Jurkat, Clone E6-1 (cell line): ENCODE measurements around the gene PLA2G12B.
"Not testable (repeated sequence)": the region's sequence is repeated elsewhere in the genome, so short reads cannot be mapped to it uniquely, and the experiment has no call there.

Source experiments
- DNase-seq: peaks from one replicate; pipeline ENCODE4 v3.0.0-alpha.2; 2011; ENCODE audit warnings: low read depth, low spot score
- H3K4me3 ChIP-seq: 2 replicates; pipeline ENCODE4 v1.5.1; 2011; ENCODE audit warnings: mild to moderate bottlenecking, low read length, control low read depth, moderate library complexity

Gene PLA2G12B

GRCh38 chr10:72946963-72947362 is 7.6 kb downstream of the PLA2G12B start:
- no peak overlapping the region for H3K4me3 ChIP-seq
- no peak for DNase-seq

DNA sequence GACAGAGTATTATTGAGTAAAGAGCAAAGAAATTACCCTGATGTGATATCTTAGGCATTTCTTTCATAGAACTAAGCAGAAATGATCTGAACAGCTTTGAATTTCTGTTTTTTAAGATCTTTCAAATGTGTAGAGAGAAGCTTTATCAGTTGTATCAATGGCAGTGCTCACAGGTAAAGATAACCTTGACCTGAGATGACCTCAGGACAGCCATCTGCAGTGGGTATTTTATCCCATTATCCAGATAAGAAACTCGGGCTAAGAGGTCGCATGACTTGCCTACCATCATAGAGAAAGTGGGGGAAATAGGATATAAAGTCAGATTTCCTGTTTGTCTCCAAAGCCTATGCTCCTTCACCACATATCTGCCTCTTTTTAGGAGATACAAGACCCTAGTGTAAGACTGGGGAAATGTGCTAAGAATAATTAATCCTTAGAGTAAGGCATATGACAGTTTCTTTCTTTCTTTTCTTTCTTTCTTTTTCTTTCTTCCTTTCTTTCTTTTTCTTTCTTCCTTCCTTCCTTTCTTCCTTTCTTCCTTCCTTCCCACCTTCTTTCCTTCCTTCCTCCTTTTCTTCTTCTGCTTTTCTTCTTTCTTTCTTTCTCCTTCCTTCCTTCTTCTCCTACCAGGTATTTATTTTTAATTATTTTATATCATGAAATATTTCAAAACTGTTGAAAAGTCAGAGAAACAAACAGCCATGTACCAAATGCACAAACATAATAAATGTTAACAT is 10.9 kb downstream of the PLA2G12B start:
- H3K4me3 ChIP-seq = no peak overlapping the region
- DNase-seq = no peak

GRCh38 chr10:72935361-72935760 is 19.2 kb downstream of the PLA2G12B start:
- no peak for DNase-seq
- no peak overlapping the region for H3K4me3 ChIP-seq

- DNase-seq = no peak
These were observed 22.2 kb downstream of the PLA2G12B start for GRCh38 chr10:72932259-72933015.

GRCh38 chr10:72930276-72930675 is 24.3 kb downstream of the PLA2G12B start:
- H3K4me3 ChIP-seq = no peak overlapping the region
- no peak for DNase-seq

More at GRCh38 chr10:72932259-72933015, 22.2 kb downstream of the PLA2G12B start:
- no peak overlapping the region for H3K4me3 ChIP-seq

DNA sequence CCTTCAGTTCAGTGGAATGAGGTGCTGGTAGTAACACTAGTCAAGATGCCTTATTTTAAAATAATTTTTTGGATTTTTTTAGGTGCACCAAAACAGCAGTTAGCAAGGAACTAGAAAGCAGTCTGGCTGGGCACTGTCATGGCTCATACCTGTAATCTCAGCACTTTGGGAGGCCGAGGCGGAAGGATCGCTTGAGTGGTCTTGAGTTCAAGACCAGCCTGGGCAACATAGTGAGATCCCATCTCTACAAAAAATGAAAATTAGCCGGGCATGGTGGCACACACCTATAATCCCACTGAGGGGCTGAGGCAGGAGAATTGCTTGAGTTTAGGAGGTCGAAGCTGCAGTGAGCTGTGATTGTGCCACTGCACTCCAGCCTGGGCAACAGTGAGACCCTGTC is 25.8 kb downstream of the PLA2G12B start:
- DNase-seq = no peak
- H3K4me3 ChIP-seq = no peak overlapping the region

DNA sequence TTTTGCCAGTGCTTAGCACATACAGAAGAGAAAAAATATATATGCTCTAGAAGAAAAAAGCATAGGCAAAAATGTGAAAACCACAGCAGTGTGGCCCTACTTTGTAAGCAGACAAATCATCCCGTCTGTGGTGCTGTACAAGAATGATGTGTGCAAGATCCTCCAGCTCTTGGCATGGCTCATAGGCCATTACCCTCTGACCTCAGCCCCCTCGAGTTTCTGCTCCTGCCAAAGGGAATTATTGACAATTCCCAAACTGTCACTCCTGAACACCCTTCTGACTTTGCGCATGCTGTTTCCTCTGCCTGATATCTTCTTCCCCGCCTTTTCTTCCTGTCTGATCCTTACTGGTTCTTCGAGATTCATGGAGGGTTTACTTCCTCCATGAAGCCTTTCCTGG is 27.1 kb downstream of the PLA2G12B start:
- no peak for DNase-seq

GRCh38 chr10:72925951-72926465 is 28.6 kb downstream of the PLA2G12B start:
- no peak for DNase-seq

More for the DNA sequence above, 27.1 kb downstream of the PLA2G12B start:
- no peak overlapping the region for H3K4me3 ChIP-seq

GRCh38 chr10:72924351-72924750 is 30.3 kb downstream of the PLA2G12B start:
- no peak overlapping the region for H3K4me3 ChIP-seq
- no peak for DNase-seq

More at GRCh38 chr10:72925951-72926465, 28.6 kb downstream of the PLA2G12B start:
- H3K4me3 ChIP-seq = no peak overlapping the region

DNA sequence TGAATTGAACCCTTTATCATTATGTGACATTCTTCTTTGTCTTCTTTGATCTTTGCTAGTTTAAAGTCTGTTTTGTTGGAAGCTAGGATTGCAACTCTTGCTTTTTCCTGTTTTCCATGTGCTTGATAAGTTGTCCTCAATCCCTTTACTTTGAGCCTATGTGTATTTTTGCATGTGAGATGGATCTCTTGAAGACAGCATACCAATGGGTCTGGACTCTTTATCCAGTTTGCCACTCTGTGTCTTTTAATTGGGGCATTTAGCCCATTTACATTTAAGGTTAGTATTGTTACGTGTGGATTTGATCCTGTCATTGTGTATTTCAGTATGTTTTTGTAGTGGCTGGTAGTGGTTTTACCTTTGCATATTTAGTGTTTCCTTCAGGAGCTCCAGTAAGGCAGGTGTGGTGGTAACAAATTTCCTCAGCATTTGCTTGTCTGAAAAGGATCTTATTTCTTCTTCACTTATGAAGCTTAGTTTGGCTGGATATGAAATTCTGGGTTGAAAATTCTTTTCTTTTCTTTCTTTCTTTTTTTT is 33.4 kb downstream of the PLA2G12B start:
- H3K4me3 ChIP-seq, DNase-seq: not testable (repeated sequence)

DNA sequence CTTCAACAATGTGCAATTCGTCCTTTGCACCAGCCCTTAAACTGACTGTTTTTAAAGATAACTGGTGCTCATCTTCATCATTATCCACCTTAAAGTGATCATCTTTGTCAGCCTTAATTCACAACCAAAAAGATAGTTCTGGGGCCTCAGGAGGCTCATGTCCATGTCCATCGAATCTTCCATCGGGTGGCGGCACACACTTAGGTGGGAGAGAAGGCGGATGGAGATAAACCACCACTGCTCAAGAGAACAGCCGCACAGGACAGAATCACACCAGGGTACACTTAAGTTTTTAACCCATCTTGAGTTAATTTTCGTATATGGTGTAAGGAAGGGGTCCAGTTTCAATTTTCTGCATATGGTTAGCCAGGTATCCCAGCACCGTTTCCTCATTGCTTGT is 36.3 kb downstream of the PLA2G12B start:
- DNase-seq = no peak
- no peak overlapping the region for H3K4me3 ChIP-seq

DNA sequence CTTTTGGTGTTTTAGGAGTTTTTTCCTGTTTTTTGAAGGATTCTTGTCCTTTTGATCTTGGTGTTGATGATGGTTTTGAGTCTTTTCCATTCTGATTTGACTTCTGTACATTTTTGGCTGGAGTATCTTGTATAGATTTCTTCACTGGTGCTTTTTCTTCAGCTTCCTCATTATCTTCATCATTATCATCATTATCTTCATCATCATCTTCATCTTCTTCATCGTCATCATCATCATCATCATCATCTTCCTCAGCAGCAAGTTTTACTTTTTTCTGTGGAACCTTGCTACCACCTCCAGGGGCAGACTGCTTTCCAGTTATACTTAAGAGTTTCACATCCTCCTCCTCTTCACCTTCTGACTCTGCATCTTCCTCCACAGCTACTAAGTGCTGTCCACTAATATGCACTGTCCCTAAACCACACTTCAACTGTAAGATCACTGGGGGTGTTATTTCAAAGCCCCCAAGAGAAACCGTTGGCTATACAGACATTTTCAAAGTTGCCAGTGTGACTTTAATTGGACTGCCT is 36.7 kb downstream of the PLA2G12B start:
- not testable (repeated sequence) for DNase-seq, H3K4me3 ChIP-seq

DNA sequence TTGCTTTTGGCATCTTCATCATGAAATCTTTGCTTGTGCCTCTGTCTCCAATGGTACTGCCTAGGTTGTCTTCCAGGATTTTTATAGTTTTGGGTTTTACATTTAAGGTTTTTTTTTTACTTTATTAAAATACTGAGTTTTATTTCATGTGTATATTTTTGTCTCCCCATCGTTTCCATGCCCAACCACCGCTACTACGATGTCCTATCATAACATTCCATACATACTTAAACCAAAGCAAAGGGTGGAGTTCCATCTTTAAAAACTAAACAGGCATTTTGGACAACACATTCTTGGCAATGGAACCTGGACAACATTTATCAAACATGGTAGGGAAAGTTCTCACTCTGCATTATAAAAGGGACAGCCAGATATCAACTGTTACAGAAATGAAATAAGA is 37.4 kb downstream of the PLA2G12B start:
- DNase-seq, H3K4me3 ChIP-seq: not testable (repeated sequence)

GRCh38 chr10:72913287-72913686 is 41.3 kb downstream of the PLA2G12B start:
- no peak for DNase-seq
- no peak overlapping the region for H3K4me3 ChIP-seq

GRCh38 chr10:72912736-72913135 is 41.9 kb downstream of the PLA2G12B start:
- DNase-seq = no peak

DNA sequence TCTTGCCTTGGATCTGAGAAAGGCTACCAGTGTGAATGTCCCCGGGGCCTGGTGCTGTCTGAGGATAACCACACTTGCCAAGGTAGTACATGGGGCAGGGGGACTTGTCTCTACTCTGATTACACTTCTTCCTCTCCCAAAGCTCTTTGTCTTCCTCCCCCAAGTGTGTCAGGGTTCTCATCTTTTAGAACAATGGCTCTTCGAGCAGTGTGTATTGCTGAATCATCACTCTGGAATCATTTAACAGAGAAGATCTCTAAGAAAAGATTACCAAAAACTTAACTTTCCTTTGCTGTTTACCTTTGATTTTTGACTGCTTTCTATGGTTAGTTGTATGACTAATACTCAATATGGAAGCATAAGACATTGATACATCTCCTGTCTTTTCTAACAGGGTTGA is 42.8 kb downstream of the PLA2G12B start:
- no peak overlapping the region for H3K4me3 ChIP-seq
- no peak for DNase-seq

More at GRCh38 chr10:72912736-72913135, 41.9 kb downstream of the PLA2G12B start:
- no peak overlapping the region for H3K4me3 ChIP-seq

DNA sequence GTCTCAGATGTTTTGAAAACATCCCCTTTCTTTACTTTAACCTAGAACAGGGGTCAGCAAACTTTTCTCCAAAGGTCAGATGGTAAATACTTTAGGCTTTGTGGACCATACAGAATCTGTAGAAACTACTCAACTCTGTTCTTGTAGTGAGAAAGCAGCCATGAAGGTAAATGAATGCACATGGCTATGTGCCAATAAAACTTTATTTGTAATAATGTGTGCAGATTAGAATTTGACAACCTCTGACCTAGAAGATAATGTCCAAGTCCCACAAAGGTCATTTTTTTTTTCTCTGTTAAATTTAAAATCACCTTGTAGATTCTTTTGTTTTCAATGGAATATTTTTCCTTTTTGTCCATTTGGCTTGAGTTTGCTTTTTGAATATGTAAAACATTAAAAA is 43.9 kb downstream of the PLA2G12B start:
- no peak overlapping the region for H3K4me3 ChIP-seq
- DNase-seq = no peak

GRCh38 chr10:72906446-72906845 is 48.2 kb downstream of the PLA2G12B start:
- no peak for DNase-seq
- H3K4me3 ChIP-seq = no peak overlapping the region

DNA sequence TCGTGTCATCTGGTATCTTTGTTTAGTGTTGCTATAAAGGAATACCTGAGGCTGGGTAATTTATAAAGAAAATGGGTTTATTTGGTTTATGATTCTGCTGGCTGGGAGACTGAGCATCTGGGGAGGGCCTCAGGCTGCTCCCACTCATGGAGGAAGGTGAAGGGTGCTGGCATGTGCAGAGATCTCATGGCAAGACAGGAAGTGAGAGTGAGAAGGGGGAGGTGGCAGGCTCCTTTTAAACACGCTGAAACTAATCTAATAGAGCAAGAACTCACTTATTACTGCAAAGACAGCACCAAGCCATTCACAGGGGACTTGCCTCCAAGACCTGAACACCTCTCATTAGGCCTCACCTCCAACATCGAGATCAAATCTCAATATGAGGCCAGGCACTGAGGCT is 49.8 kb downstream of the PLA2G12B start:
- DNase-seq = no peak
- H3K4me3 ChIP-seq = no peak overlapping the region
